ENCODE results near the gene SMCO3. TPM values are rescaled to one million over a fixed set of nuclear protein-coding genes. Genes with fewer than 3 reads are reported as not detected.

Gene SMCO3
- total RNA-seq, 4 donors from 2014 or later: 0.75 TPM; not detected in 3

DNA sequence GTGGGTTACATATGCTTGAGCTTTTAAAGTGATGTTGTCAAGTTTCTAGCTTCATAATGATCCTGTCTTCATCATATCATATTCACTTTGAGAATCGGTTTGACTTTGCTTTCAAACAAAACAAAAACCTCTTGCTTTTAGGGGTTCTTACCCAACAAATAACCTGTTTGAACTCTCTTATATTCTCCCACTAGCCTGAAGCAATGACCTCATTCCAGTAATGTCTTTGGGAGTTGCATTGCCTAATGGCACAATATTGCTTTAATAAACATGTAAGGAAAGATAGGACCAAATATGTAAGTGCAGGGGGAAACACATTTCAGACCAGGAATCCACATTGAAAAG is 38.4 kb downstream of the SMCO3 start:
- TF ChIP-seq, protein P1, sequence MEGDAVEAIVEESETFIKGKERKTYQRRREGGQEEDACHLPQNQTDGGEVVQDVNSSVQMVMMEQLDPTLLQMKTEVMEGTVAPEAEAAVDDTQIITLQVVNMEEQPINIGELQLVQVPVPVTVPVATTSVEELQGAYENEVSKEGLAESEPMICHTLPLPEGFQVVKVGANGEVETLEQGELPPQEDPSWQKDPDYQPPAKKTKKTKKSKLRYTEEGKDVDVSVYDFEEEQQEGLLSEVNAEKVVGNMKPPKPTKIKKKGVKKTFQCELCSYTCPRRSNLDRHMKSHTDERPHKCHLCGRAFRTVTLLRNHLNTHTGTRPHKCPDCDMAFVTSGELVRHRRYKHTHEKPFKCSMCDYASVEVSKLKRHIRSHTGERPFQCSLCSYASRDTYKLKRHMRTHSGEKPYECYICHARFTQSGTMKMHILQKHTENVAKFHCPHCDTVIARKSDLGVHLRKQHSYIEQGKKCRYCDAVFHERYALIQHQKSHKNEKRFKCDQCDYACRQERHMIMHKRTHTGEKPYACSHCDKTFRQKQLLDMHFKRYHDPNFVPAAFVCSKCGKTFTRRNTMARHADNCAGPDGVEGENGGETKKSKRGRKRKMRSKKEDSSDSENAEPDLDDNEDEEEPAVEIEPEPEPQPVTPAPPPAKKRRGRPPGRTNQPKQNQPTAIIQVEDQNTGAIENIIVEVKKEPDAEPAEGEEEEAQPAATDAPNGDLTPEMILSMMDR (IDR thresholded peaks at IDR 0.05; ENCODE audit: low read depth): no peak

DNA sequence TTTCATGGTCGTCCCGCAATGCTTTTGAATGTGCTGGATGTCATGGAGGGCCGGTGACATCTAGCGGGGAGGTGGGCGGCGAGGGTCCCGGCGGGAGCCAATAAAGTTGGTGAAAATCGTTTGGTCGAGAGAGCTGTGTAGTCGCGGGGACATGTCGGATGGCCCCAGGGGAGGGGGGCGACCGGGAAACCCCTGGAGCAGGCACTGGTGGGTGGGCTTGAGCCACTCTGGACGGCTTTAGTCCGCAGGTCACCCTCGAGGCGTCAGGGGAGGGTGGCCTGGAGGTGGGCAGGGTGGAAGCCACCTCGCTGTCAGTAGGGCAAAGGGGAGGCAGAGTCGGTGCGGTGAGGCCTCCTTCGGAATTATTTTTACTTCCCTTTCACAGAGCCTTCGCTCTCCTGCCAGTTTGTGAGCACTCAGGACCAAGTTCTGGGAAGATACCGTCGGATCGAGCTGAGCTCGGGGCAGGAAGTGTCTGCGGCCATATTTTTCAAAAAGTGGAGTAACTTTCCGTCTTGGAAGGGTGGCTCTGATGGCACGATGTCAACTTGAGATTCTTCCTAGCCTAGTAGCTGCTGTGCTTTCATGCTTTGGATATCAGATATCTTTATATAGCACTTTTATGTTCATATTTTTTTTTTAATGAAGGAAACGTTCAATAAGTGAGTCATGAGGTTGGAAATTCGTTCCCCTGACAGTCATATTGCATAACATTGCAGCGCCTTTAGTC is 38.9 kb downstream of the SMCO3 start:
- TF ChIP-seq, protein P1 (IDR thresholded peaks at IDR 0.05; ENCODE audit: low read depth): no peak

DNA sequence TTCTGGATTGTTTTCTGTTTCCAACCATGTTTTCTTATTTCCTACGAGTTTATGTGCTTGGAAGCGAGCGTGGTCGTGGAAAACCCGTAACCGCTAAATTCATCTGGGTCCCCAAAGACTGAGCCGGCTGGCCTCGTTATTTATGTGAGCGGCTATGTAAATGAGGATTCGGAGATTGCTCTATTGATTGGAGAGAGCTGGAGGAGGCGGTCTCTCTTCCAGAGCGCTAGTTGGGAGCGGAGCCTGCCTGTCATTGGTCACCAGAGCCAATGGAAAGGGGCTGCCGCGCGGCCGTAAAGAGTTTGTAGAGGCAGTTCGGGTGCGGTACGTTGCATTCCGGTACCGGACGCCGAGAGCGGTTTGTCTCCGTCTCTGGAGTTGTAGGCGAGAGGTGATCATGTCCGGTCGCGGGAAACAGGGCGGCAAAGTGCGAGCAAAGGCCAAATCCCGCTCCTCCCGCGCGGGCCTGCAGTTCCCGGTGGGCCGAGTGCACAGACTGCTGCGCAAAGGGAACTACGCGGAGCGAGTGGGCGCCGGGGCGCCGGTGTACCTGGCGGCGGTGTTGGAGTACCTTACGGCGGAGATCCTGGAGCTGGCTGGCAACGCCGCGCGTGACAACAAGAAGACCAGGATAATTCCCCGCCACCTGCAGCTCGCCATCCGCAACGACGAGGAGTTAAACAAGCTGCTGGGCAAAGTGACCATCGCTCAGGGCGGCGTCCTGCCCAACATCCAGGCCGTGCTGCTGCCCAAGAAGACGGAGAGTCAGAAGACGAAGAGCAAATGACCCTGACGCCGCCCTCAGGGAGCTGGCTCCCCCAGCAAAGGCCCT is 39.7 kb downstream of the SMCO3 start:
- TF ChIP-seq, protein P1 (IDR thresholded peaks at IDR 0.05; ENCODE audit: low read depth): no peak

DNA sequence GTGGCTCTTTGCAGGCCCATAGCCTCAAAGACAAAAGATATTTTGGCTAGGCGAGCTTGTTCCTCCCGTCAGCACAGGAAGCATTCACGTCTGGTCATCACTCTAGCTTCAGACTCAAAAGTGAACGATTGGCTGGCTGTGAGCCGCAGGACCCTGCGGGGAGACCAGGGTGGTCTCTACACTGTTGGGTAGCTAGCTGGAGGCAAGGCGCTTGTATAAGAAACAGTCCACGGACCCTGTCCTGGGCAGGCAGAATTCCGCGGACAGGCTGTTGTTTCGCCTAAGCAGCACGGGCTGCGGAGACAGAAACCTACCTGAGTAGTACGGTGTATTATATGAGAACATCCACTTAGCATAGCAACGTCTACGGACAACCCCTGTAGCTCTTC is 40.3 kb downstream of the SMCO3 start:
- TF ChIP-seq, protein P1 (IDR thresholded peaks at IDR 0.05; ENCODE audit: low read depth): no peak

DNA sequence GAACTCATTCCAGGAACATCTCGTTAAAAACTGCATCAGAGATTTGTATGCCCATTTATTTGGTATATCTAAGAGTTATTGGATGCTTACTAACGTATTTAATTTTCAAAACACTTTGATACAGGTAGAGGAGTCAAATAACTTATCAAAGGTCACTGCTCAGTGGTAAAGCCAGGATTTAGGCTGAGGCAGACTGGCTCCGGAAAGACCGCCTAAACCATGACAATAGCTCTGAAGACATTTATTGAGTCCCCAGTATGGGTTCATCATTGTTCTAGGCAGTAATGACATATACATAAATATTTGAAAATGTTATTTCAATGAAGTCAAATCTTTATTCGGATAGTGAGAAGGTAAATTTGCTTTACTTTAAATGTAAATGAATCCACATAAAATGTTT is 41.0 kb downstream of the SMCO3 start:
- TF ChIP-seq, protein P1 (IDR thresholded peaks at IDR 0.05; ENCODE audit: low read depth): no peak

DNA sequence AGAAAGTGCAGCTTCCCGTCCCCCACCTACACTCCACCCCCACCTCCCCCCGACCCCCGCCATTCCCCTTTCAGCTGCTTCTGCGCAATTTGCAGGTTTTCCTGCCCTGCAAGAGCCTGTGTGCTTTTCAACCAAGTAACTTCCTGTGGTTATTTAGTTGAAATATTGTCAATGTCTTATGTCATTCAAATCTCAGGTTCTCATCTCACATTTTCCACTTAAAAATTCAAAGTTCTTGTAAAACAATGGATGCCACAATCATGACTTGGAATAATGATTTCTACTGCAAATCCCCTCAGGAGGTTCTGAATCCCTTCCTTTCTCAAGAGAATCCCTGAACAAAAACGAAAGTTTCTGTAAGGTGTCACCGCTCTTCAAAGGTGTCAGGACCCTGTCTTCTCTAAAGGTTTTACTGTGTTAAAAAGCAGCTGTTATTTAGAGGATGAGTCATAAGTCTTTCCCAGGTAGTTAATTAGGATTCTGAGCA is 42.3 kb downstream of the SMCO3 start:
- TF ChIP-seq, protein P1 (IDR thresholded peaks at IDR 0.05; ENCODE audit: low read depth): no peak
